ENCODE results near the gene NTSR2. TPM values are rescaled to one million over a fixed set of nuclear protein-coding genes. Genes with fewer than 3 reads are reported as not detected.

The NTSR2 gene
- total RNA-seq, 1 donor from 2014 or later, result not detected

- TF ChIP-seq EZH2 (IDR thresholded peaks at IDR 0.05), result no peak
- TF ChIP-seq, protein P1, sequence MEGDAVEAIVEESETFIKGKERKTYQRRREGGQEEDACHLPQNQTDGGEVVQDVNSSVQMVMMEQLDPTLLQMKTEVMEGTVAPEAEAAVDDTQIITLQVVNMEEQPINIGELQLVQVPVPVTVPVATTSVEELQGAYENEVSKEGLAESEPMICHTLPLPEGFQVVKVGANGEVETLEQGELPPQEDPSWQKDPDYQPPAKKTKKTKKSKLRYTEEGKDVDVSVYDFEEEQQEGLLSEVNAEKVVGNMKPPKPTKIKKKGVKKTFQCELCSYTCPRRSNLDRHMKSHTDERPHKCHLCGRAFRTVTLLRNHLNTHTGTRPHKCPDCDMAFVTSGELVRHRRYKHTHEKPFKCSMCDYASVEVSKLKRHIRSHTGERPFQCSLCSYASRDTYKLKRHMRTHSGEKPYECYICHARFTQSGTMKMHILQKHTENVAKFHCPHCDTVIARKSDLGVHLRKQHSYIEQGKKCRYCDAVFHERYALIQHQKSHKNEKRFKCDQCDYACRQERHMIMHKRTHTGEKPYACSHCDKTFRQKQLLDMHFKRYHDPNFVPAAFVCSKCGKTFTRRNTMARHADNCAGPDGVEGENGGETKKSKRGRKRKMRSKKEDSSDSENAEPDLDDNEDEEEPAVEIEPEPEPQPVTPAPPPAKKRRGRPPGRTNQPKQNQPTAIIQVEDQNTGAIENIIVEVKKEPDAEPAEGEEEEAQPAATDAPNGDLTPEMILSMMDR (IDR thresholded peaks at IDR 0.05), result no peak
- no peak for TF ChIP-seq EZH2phosphoT487 (IDR thresholded peaks at IDR 0.05)
- Histone ChIP-seq H3K9ac (no peak overlapping the region), H3K27me3 (no peaks in the 10 kb centered on the region), H3K4me1 (no peaks in the 10 kb centered on the region), H3K4me2 (no peak overlapping the region), H3K79me2 (ENCODE audit: low read depth) (no peaks in the 10 kb centered on the region), H3K9me3 (ENCODE audit: low read depth) (no peaks in the 10 kb centered on the region), H3F3A (ENCODE audit: low read depth) (no peaks in the 10 kb centered on the region), H4K20me1 (ENCODE audit: low read depth) (no peaks in the 10 kb centered on the region), H2AFZ (replicated peaks) (no peak overlapping the region), H3K27ac (no peak overlapping the region), H3K4me3 (no peak overlapping the region), H3K36me3 (no peaks in the 10 kb centered on the region)
- H3K27ac Mint-ChIP-seq, result no peak overlapping the region
- peaks cover 3% of the 10 kb centered on the region for H3K9me3 Mint-ChIP-seq
- H3K4me3 Mint-ChIP-seq, result no peak overlapping the region
- no peak for DNase-seq (ENCODE audit: low spot score)
- peaks cover 14% of the 10 kb centered on the region for H3K27me3 Mint-ChIP-seq (ENCODE audit: insufficient read depth, low read depth)
- H3K36me3 Mint-ChIP-seq, result no peaks in the 10 kb centered on the region
- peaks cover 24% of the 10 kb centered on the region for H3K4me1 Mint-ChIP-seq
Measured at GRCh38 chr2:11710632-11711353, 40.8 kb upstream of the NTSR2 start.

DNA sequence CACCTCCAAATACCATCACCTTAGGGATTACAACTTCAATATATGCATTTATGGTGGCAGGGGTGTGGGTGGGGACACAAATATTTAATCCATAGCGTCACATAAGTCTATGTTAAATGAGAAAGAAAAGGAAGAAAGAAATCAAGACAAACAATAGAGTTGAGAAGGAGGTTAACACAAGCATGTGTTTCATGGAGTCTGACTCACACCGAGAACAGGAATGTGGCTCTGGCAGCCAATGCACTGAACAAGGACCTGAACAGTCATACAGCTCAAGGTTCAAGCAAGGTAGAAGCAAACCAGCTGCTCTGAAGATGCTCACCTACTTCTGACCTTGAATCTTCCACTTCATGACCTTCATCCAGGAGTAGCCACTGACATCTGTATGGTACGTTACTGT, 40.2 kb upstream of the NTSR2 start:
- Histone ChIP-seq H3K27me3 (no peaks in the 10 kb centered on the region), H3K9ac (no peak overlapping the region), H3K4me1 (no peaks in the 10 kb centered on the region), H2AFZ (replicated peaks) (no peak overlapping the region), H3K27ac (no peak overlapping the region), H3K9me3 (ENCODE audit: low read depth) (no peaks in the 10 kb centered on the region), H3K4me3 (no peak overlapping the region), H3K79me2 (ENCODE audit: low read depth) (no peaks in the 10 kb centered on the region), H4K20me1 (ENCODE audit: low read depth) (no peaks in the 10 kb centered on the region), H3K36me3 (no peaks in the 10 kb centered on the region), H3K4me2 (no peak overlapping the region), H3F3A (ENCODE audit: low read depth) (no peaks in the 10 kb centered on the region)
- Mint-ChIP-seq H3K36me3 (peaks cover 3% of the 10 kb centered on the region), H3K9me3 (peaks cover 7% of the 10 kb centered on the region), H3K27me3 (ENCODE audit: insufficient read depth, low read depth) (peaks cover 11% of the 10 kb centered on the region), H3K4me1 (peaks cover 24% of the 10 kb centered on the region), H3K27ac (no peak overlapping the region), H3K4me3 (no peak overlapping the region)
- TF ChIP-seq EZH2 (IDR thresholded peaks at IDR 0.05), result no peak
- TF ChIP-seq EZH2phosphoT487 (IDR thresholded peaks at IDR 0.05), result no peak
- TF ChIP-seq, protein P1 (IDR thresholded peaks at IDR 0.05), result no peak
- DNase-seq (ENCODE audit: low spot score), result no peak

GRCh38 chr2:11709293-11709692, 39.3 kb upstream of the NTSR2 start:
- Mint-ChIP-seq H3K27ac (no peak overlapping the region), H3K27me3 (ENCODE audit: insufficient read depth, low read depth) (peaks cover 8% of the 10 kb centered on the region), H3K4me3 (no peak overlapping the region), H3K36me3 (peaks cover 3% of the 10 kb centered on the region), H3K9me3 (peaks cover 7% of the 10 kb centered on the region), H3K4me1 (peaks cover 19% of the 10 kb centered on the region)
- Histone ChIP-seq H3K4me1 (no peaks in the 10 kb centered on the region), H3K9ac (no peak overlapping the region), H4K20me1 (ENCODE audit: low read depth) (no peaks in the 10 kb centered on the region), H3K4me2 (no peak overlapping the region), H3K36me3 (no peaks in the 10 kb centered on the region), H3K9me3 (ENCODE audit: low read depth) (no peaks in the 10 kb centered on the region), H3F3A (ENCODE audit: low read depth) (no peaks in the 10 kb centered on the region), H3K27me3 (no peaks in the 10 kb centered on the region), H3K79me2 (ENCODE audit: low read depth) (no peaks in the 10 kb centered on the region), H3K4me3 (no peak overlapping the region), H2AFZ (replicated peaks) (no peak overlapping the region), H3K27ac (no peak overlapping the region)
- no peak for DNase-seq (ENCODE audit: low spot score)
- TF ChIP-seq EZH2phosphoT487 (IDR thresholded peaks at IDR 0.05) (no peak), EZH2 (IDR thresholded peaks at IDR 0.05) (no peak)
- TF ChIP-seq, protein P1 (IDR thresholded peaks at IDR 0.05), result no peak

All from neural progenitor cell (in vitro differentiated cells).